Cardiac muscle cell (in vitro differentiated cells and primary cell): Measurements from ENCODE around the gene HERC3. TPM values are rescaled to one million over a fixed set of nuclear protein-coding genes. Genes with fewer than 3 reads are reported as not detected.

Experiments used
- DNase-seq, 2 donors: peaks; one replicate each; pipeline versions ENCODE4 v3.0.0 to v3.0.0-alpha.2; 2010 to 2017; ENCODE audit warnings: low read depth in 1 of 2, low spot score in 1 of 2
- H3K27ac ChIP-seq: fragments of 200-600 bp; sonication (generic); 2 replicates; pipeline ENCODE4 v1.5.1; 2016
- H3K27me3 ChIP-seq: fragments of 200-600 bp; sonication (generic); 2 replicates; pipeline ENCODE4 v1.6.0; 2016; ENCODE audit warnings: control low read depth
- H3K36me3 ChIP-seq: fragments of 200-600 bp; sonication (generic); 2 replicates; pipeline ENCODE4 v1.5.1; 2016; ENCODE audit warnings: control low read depth
- H3K4me1 ChIP-seq: fragments of 200-600 bp; sonication (generic); 2 replicates; pipeline ENCODE4 v1.8.1; 2017; ENCODE audit warnings: low read depth, mild to moderate bottlenecking, mixed run types
- H3K4me3 ChIP-seq: fragments of 200-600 bp; sonication (generic); 2 replicates; pipeline ENCODE4 v1.5.1; 2016; ENCODE audit warnings: mild to moderate bottlenecking
- H3K9me3 ChIP-seq: fragments of 200-600 bp; sonication (generic); 2 replicates; pipeline ENCODE4 v1.5.1; 2017; ENCODE audit warnings: low read depth, mild to moderate bottlenecking, control low read depth
- CTCF ChIP-seq: IDR thresholded peaks from 2 replicates; pipeline ENCODE4 v1.5.1; 2012; ENCODE audit warnings: low read depth, mild to moderate bottlenecking, low read length
- polyA plus RNA-seq: library from polyadenylated mRNA; unstranded; fragments of >200 nt; fragmentation: Nextera tagmentation; extraction: Ambion mirVana; gene quantifications from 2 replicates; pipeline ENCODE4 v1.2.1, GENCODE V29; 2016
- total RNA-seq: library from RNA; depleted of rRNA; stranded (reverse); fragments of >200 nt; gene quantifications from 2 replicates; pipeline ENCODE4 v1.2.3, GENCODE V29; 2016

Gene HERC3
- total and polyA plus RNA-seq, 2 experiments from 2014 or later: 29.4 to 35.3 TPM

- DNase-seq: no peak
- Histone ChIP-seq H3K9me3 (no peaks in the 10 kb centered on the region), H3K4me1 (no peaks in the 10 kb centered on the region), H3K27me3 (no peaks in the 10 kb centered on the region), H3K27ac (no peak overlapping the region), H3K36me3 (no peaks in the 10 kb centered on the region), H3K4me3 (no peak overlapping the region)
- no peak for TF ChIP-seq CTCF
Measured at GRCh38 chr4:88646528-88647280, 54.4 kb downstream of the HERC3 start.

- no peak for TF ChIP-seq CTCF
Measured at GRCh38 chr4:88649716-88650115, 57.4 kb downstream of the HERC3 start.

GRCh38 chr4:88653371-88653946 lies 61.2 kb downstream of the HERC3 start:
- no peak for DNase-seq
- H3K9me3 ChIP-seq: no peaks in the 10 kb centered on the region
- H3K4me1 ChIP-seq: no peaks in the 10 kb centered on the region
- H3K4me3 ChIP-seq: no peak overlapping the region
- H3K27ac ChIP-seq: no peak overlapping the region
- H3K36me3 ChIP-seq: peaks cover 10% of the 10 kb centered on the region
- H3K27me3 ChIP-seq: no peaks in the 10 kb centered on the region
- no peak for TF ChIP-seq CTCF

More at GRCh38 chr4:88649716-88650115, 57.4 kb downstream of the HERC3 start:
- H3K36me3 ChIP-seq: peaks cover 3% of the 10 kb centered on the region
- H3K4me1 ChIP-seq: no peaks in the 10 kb centered on the region
- no peak overlapping the region for H3K4me3 ChIP-seq
- no peak overlapping the region for H3K27ac ChIP-seq
- no peaks in the 10 kb centered on the region for H3K9me3 ChIP-seq
- H3K27me3 ChIP-seq: no peaks in the 10 kb centered on the region
- no peak for DNase-seq

- H3K4me1 ChIP-seq: no peaks in the 10 kb centered on the region
- no peak for TF ChIP-seq CTCF
Measured at GRCh38 chr4:88655226-88655625, 62.9 kb downstream of the HERC3 start.

GRCh38 chr4:88659055-88659889 lies 67.0 kb downstream of the HERC3 start:
- Histone ChIP-seq H3K27me3 (no peaks in the 10 kb centered on the region), H3K27ac (peak overlapping the region; percentile 83), H3K9me3 (no peaks in the 10 kb centered on the region), H3K4me3 (no peak overlapping the region), H3K4me1 (no peaks in the 10 kb centered on the region), H3K36me3 (peaks cover 10% of the 10 kb centered on the region)
- DNase-seq: peak; percentile 76 to 77
- TF ChIP-seq CTCF: peak; percentile 79

More at GRCh38 chr4:88655226-88655625, 62.9 kb downstream of the HERC3 start:
- Histone ChIP-seq H3K27ac (no peak overlapping the region), H3K4me3 (no peak overlapping the region), H3K36me3 (peaks cover 10% of the 10 kb centered on the region), H3K9me3 (no peaks in the 10 kb centered on the region), H3K27me3 (no peaks in the 10 kb centered on the region)
- no peak for DNase-seq
